Mesenchymal stem cell (in vitro differentiated cells and primary cell): ENCODE data around the gene ZCCHC7.

Experiments used
- DNase-seq: peaks from one replicate; pipeline ENCODE4 v3.0.0-alpha.2; 2013
- H2AFZ ChIP-seq: one replicate; pipeline ENCODE4 v1.6.1; 2013; ENCODE audit warnings: low read depth, mild to moderate bottlenecking, control low read depth, inconsistent platforms, low read length, moderate library complexity
- H2AK5ac ChIP-seq: 2 replicates; pipeline ENCODE4 v1.6.1; 2013; ENCODE audit warnings: low read length, moderate library complexity, mild to moderate bottlenecking, inconsistent platforms; ENCODE audit not compliant: severe bottlenecking
- H2BK120ac ChIP-seq: one replicate; pipeline ENCODE4 v1.6.1; 2013; ENCODE audit warnings: low read depth, mild to moderate bottlenecking, inconsistent platforms, low read length, moderate library complexity
- H2BK12ac ChIP-seq, 2 experiments: one replicate each; pipeline ENCODE4 v1.6.1; 2013; ENCODE audit warnings: inconsistent platforms in 2 of 2, low read length in 2 of 2, mild to moderate bottlenecking in 2 of 2, moderate library complexity in 2 of 2, control low read depth in 1 of 2
- H2BK15ac ChIP-seq: one replicate; pipeline ENCODE4 v1.6.1; 2013; ENCODE audit warnings: mild to moderate bottlenecking, low read depth, inconsistent platforms; ENCODE audit not compliant: poor library complexity, severe bottlenecking
- H2BK5ac ChIP-seq: 2 replicates; pipeline ENCODE4 v1.6.1; 2013; ENCODE audit warnings: low read depth, mild to moderate bottlenecking, low read length, control low read depth, inconsistent platforms; ENCODE audit not compliant: poor library complexity, severe bottlenecking
- H3K14ac ChIP-seq, 2 experiments: one replicate each; pipeline ENCODE4 v1.6.1; 2013; ENCODE audit warnings: inconsistent platforms in 2 of 2, low read length in 2 of 2, control low read depth in 1 of 2, mild to moderate bottlenecking in 1 of 2, moderate library complexity in 1 of 2
- H3K18ac ChIP-seq, 2 experiments: one replicate each; pipeline ENCODE4 v1.6.1; 2013; ENCODE audit warnings: inconsistent platforms in 2 of 2, low read length in 2 of 2, control low read depth in 1 of 2, low read depth in 1 of 2, mild to moderate bottlenecking in 1 of 2
- H3K23ac ChIP-seq, 2 experiments: one replicate each; pipeline ENCODE4 v1.6.1; 2013; ENCODE audit warnings: inconsistent platforms in 2 of 2, low read length in 2 of 2, mild to moderate bottlenecking in 2 of 2, moderate library complexity in 2 of 2, control low read depth in 1 of 2
- H3K27ac ChIP-seq: 2 replicates; pipeline ENCODE4 v1.5.1; 2013; ENCODE audit warnings: mild to moderate bottlenecking, moderate library complexity, low read length, control low read depth, inconsistent platforms; ENCODE audit not compliant: poor library complexity, severe bottlenecking
- H3K27me3 ChIP-seq, 2 experiments: 2 replicates each; pipeline versions ENCODE4 v1.6.1 to v1.7.0; 2013; ENCODE audit warnings: low read length in 2 of 2, mild to moderate bottlenecking in 2 of 2, moderate library complexity in 2 of 2, control low read depth in 1 of 2, inconsistent platforms in 1 of 2; ENCODE audit not compliant: control insufficient read depth in 1 of 2, insufficient read depth in 1 of 2
- H3K36me3 ChIP-seq, 2 experiments: 2 replicates each; pipeline versions ENCODE4 v1.6.1 to v1.7.0; 2013; ENCODE audit warnings: low read length in 2 of 2, control low read depth in 1 of 2, inconsistent platforms in 1 of 2, low read depth in 1 of 2, mild to moderate bottlenecking in 1 of 2; ENCODE audit not compliant: insufficient read depth in 2 of 2, control insufficient read depth in 1 of 2
- H3K4ac ChIP-seq, 2 experiments: one replicate each; pipeline ENCODE4 v1.6.1; 2013; ENCODE audit warnings: inconsistent platforms in 2 of 2, low read length in 2 of 2, mild to moderate bottlenecking in 2 of 2, moderate library complexity in 2 of 2, control low read depth in 1 of 2, low read depth in 1 of 2
- H3K4me1 ChIP-seq: 2 replicates; pipeline ENCODE4 v1.6.1; 2013; ENCODE audit warnings: low read depth, low read length, control low read depth; ENCODE audit not compliant: control insufficient read depth, insufficient read depth
- H3K4me2 ChIP-seq: 2 replicates; pipeline ENCODE4 v1.6.1; 2013; ENCODE audit warnings: low read length, mild to moderate bottlenecking, inconsistent platforms; ENCODE audit not compliant: poor library complexity, severe bottlenecking
- H3K4me3 ChIP-seq, 2 experiments: 2 replicates each; pipeline versions ENCODE4 v1.5.1 to v1.7.0; 2013; ENCODE audit warnings: low read length in 2 of 2, mild to moderate bottlenecking in 2 of 2, control low read depth in 1 of 2, low read depth in 1 of 2; ENCODE audit not compliant: insufficient read depth in 1 of 2
- H3K79me1 ChIP-seq: replicated peaks from 2 replicates; pipeline ENCODE4 v1.6.1; 2013; ENCODE audit warnings: mild to moderate bottlenecking, control low read depth, low read length, inconsistent platforms; ENCODE audit not compliant: poor library complexity, severe bottlenecking
- H3K9ac ChIP-seq: 2 replicates; pipeline ENCODE4 v1.7.0; 2013; ENCODE audit warnings: mild to moderate bottlenecking, low read length, moderate library complexity
- H3K9me3 ChIP-seq: 2 replicates; pipeline ENCODE4 v1.7.0; 2013; ENCODE audit warnings: mild to moderate bottlenecking, low read length; ENCODE audit not compliant: control insufficient read depth
- H4K8ac ChIP-seq: one replicate; pipeline ENCODE4 v1.6.1; 2013; ENCODE audit warnings: inconsistent platforms, mild to moderate bottlenecking, low read length, moderate library complexity
- H4K91ac ChIP-seq: one replicate; pipeline ENCODE4 v1.6.1; 2013; ENCODE audit warnings: mild to moderate bottlenecking, low read length, inconsistent platforms
- WGBS: methylation state at CpG from one replicate; pipeline ENCODE4 v1.1.7; 2013; ENCODE audit warnings: mixed read lengths; 5-methylcytosine and 5-hydroxymethylcytosine counted together

The ZCCHC7 gene

DNA sequence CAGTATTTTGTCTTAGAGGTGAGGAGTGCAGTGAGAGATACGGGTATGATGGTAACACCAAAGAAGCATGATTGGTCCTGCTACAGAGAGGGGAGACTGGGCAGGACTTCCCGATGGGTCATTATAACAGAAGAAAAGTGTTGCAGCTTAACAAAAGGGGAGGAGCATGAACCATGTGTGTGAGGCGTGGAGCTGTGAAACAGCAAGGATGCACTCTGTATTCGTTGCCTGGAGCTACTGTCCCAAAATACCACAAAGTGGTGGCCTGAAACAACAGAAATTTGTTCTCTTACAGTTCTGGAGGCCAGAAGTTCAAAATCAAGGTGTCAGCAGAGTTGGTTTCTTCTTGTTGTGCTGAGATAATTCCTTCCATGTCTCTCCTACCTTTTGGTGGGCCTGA, 242.8 kb downstream of the ZCCHC7 start:
- H2BK5ac ChIP-seq: no peak overlapping the region
- H3K27ac ChIP-seq: no peak overlapping the region
- no peak overlapping the region for H3K18ac ChIP-seq
- peaks cover 0 to 11% of the 10 kb centered on the region in 2 experiments for H3K36me3 ChIP-seq
- no peak overlapping the region for H2BK15ac ChIP-seq
- H3K27me3 ChIP-seq: no peaks in the 10 kb centered on the region
- no peak overlapping the region for H2BK12ac ChIP-seq
- H3K4ac ChIP-seq: no peak overlapping the region
- no peak overlapping the region for H3K4me3 ChIP-seq
- H4K8ac ChIP-seq: no peak overlapping the region
- no peak overlapping the region for H3K4me2 ChIP-seq
- no peak overlapping the region for H4K91ac ChIP-seq
- H2BK120ac ChIP-seq: no peak overlapping the region
- no peak overlapping the region for H2AK5ac ChIP-seq
- no peak overlapping the region for H3K23ac ChIP-seq
- no peaks in the 10 kb centered on the region for H3K79me1 ChIP-seq
- H3K9ac ChIP-seq: no peak overlapping the region
- no peak overlapping the region for H3K14ac ChIP-seq
- H2AFZ ChIP-seq: no peak overlapping the region
- H3K9me3 ChIP-seq: no peaks in the 10 kb centered on the region
- no peak for DNase-seq
- H3K4me1 ChIP-seq: no peaks in the 10 kb centered on the region
- WGBS: 92% methylated on average over 4 of the region's 4 CpGs

DNA sequence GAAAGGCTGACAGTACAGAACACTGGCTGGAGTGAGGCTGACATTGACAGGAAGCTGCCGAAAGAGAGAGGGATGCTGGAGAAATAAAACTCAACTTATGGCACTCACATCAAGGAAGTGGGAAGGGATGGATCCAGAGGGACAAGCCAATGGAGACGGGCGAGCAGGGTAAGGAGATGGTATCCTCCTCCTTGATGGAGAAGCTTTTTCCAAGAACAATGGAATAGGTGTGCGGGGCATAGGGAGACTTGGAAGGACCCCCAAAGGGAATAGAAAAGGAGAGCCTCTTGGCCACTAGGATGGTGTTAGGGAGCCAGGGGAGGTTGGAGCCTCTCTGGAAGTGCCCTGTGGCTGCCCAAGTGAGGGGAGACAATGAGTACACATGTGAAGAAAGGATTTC, 243.8 kb downstream of the ZCCHC7 start:
- no peak overlapping the region for H2AK5ac ChIP-seq
- H2BK12ac ChIP-seq: no peak overlapping the region
- H3K9me3 ChIP-seq: no peaks in the 10 kb centered on the region
- no peak overlapping the region for H3K14ac ChIP-seq
- no peaks in the 10 kb centered on the region for H3K27me3 ChIP-seq
- H2AFZ ChIP-seq: no peak overlapping the region
- no peak for DNase-seq
- H2BK5ac ChIP-seq: no peak overlapping the region
- no peak overlapping the region for H3K23ac ChIP-seq
- no peaks in the 10 kb centered on the region for H3K4me1 ChIP-seq
- no peak overlapping the region for H4K91ac ChIP-seq
- H3K4me3 ChIP-seq: no peak overlapping the region
- H3K18ac ChIP-seq: no peak overlapping the region
- H2BK120ac ChIP-seq: no peak overlapping the region
- peak overlapping the region in 1 of 2 experiments; percentile 36 for H3K4ac ChIP-seq
- no peak overlapping the region for H3K4me2 ChIP-seq
- no peaks in the 10 kb centered on the region for H3K79me1 ChIP-seq
- H3K36me3 ChIP-seq: peaks cover 0 to 6% of the 10 kb centered on the region in 2 experiments
- H3K27ac ChIP-seq: no peak overlapping the region
- no peak overlapping the region for H3K9ac ChIP-seq
- H2BK15ac ChIP-seq: no peak overlapping the region
- WGBS: 87% methylated on average over 4 of the region's 4 CpGs
- no peak overlapping the region for H4K8ac ChIP-seq

DNA sequence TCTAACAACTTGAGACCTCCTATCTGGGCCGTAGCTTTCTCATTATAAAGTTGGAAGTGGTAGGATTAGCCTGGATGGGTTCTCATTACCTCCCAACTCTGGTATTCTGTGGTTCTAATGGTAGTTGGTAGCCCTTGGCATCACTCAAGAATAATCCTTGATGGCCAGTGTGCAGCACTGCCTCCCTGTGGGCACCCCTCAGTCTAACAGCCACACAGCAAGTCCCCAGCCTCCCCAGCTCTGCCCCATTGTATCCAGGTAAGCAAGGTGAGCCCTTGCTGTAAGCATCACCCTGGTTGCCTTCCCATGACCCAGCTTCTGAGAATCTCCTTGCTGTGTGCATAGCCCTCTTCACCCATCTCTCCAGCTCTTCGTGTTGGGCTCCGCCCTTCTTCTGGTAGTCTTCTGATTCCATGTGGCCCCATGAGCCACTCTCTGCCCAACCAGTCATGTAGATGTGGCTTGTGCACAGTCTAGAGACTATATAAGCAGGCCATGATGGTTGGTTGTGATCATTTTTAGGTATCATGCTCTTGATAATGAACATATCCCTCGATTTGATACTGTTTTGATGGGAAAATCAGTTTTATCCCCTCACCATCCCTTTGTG, 244.5 kb downstream of the ZCCHC7 start:
- H3K4me2 ChIP-seq: no peak overlapping the region
- DNase-seq: no peak
- H3K9ac ChIP-seq: no peak overlapping the region
- WGBS: 91% methylated on average over 4 of the region's 4 CpGs
- H3K27me3 ChIP-seq: peaks cover 2% of the 10 kb centered on the region in 2 experiments
- no peak overlapping the region for H3K18ac ChIP-seq
- no peak overlapping the region for H3K4me3 ChIP-seq
- H3K27ac ChIP-seq: no peak overlapping the region
- H4K8ac ChIP-seq: no peak overlapping the region
- no peak overlapping the region for H2BK12ac ChIP-seq
- no peak overlapping the region for H2BK15ac ChIP-seq
- no peak overlapping the region for H2BK5ac ChIP-seq
- no peaks in the 10 kb centered on the region for H3K9me3 ChIP-seq
- H2AFZ ChIP-seq: no peak overlapping the region
- no peak overlapping the region for H2AK5ac ChIP-seq
- H4K91ac ChIP-seq: no peak overlapping the region
- H3K4me1 ChIP-seq: no peaks in the 10 kb centered on the region
- H3K14ac ChIP-seq: no peak overlapping the region
- H3K36me3 ChIP-seq: peaks cover 0 to 3% of the 10 kb centered on the region in 2 experiments
- no peak overlapping the region for H2BK120ac ChIP-seq
- H3K23ac ChIP-seq: no peak overlapping the region
- no peaks in the 10 kb centered on the region for H3K79me1 ChIP-seq
- H3K4ac ChIP-seq: no peak overlapping the region

DNA sequence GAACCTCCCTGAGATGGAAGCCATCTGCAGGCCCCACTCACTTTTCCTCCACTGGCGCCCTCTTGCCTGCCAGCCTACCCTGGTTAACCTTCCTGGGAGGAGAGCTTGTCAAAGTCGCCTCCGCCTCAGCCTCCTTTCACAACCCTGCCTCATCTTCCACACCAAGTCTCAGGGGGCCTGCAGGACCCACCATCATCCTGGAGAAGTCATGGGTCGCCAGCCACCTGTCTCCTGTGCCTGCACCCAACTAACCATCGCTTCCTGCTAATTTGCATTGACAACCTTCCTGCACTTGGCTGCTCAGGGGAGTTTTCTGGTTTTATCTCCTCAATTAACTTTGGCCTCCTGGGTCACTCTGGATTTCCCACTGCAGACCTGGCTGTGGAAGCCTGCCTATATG, 249.3 kb downstream of the ZCCHC7 start:
- no peak overlapping the region for H2AFZ ChIP-seq
- H3K9me3 ChIP-seq: no peaks in the 10 kb centered on the region
- H3K9ac ChIP-seq: no peak overlapping the region
- H3K4me2 ChIP-seq: no peak overlapping the region
- H2AK5ac ChIP-seq: no peak overlapping the region
- no peak overlapping the region for H2BK120ac ChIP-seq
- H2BK5ac ChIP-seq: no peak overlapping the region
- DNase-seq: no peak
- no peak overlapping the region for H3K27ac ChIP-seq
- no peak overlapping the region for H3K4me3 ChIP-seq
- H2BK15ac ChIP-seq: no peak overlapping the region
- no peak overlapping the region for H4K8ac ChIP-seq
- WGBS: 96% methylated on average over 5 of the region's 5 CpGs
- no peak overlapping the region for H3K23ac ChIP-seq
- no peak overlapping the region for H3K14ac ChIP-seq
- no peaks in the 10 kb centered on the region for H3K79me1 ChIP-seq
- peaks cover 13 to 22% of the 10 kb centered on the region in 2 experiments for H3K27me3 ChIP-seq
- no peak overlapping the region for H2BK12ac ChIP-seq
- peaks cover 8% of the 10 kb centered on the region for H3K4me1 ChIP-seq
- no peaks in the 10 kb centered on the region for H3K36me3 ChIP-seq
- no peak overlapping the region for H4K91ac ChIP-seq
- H3K18ac ChIP-seq: no peak overlapping the region
- no peak overlapping the region for H3K4ac ChIP-seq
